Neural progenitor cell (in vitro differentiated cells): ENCODE results near the gene TMEM119.

Source experiments
- EZH2 ChIP-seq: fragments of 200-600 bp; sonication (generic); IDR thresholded peaks from 2 replicates; pipeline ENCODE4 v1.6.1; 2017; ENCODE audit warnings: antibody characterized with exemption, mild to moderate bottlenecking, moderate library complexity
- EZH2phosphoT487 ChIP-seq: fragments of 200-600 bp; sonication (generic); IDR thresholded peaks from 2 replicates; pipeline ENCODE4 v1.6.1; 2017; ENCODE audit warnings: antibody characterized with exemption
- TF ChIP-seq, protein P1 (sequence below): fragments of 200-600 bp; sonication (generic); IDR thresholded peaks from 2 replicates; pipeline ENCODE4 v1.5.1; 2017; ENCODE audit warnings: antibody characterized with exemption, mild to moderate bottlenecking

- TF ChIP-seq, protein P1, sequence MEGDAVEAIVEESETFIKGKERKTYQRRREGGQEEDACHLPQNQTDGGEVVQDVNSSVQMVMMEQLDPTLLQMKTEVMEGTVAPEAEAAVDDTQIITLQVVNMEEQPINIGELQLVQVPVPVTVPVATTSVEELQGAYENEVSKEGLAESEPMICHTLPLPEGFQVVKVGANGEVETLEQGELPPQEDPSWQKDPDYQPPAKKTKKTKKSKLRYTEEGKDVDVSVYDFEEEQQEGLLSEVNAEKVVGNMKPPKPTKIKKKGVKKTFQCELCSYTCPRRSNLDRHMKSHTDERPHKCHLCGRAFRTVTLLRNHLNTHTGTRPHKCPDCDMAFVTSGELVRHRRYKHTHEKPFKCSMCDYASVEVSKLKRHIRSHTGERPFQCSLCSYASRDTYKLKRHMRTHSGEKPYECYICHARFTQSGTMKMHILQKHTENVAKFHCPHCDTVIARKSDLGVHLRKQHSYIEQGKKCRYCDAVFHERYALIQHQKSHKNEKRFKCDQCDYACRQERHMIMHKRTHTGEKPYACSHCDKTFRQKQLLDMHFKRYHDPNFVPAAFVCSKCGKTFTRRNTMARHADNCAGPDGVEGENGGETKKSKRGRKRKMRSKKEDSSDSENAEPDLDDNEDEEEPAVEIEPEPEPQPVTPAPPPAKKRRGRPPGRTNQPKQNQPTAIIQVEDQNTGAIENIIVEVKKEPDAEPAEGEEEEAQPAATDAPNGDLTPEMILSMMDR = no peak
- TF ChIP-seq EZH2phosphoT487 (no peak), EZH2 (no peak)
Measured at GRCh38 chr12:108644811-108645120, 46.9 kb upstream of the TMEM119 start.
